ENCODE results near the gene USP31. TPM values are rescaled to one million over a fixed set of nuclear protein-coding genes. Genes with fewer than 3 reads are reported as not detected.

Gene USP31
- total and polyA plus RNA-seq, 11 donors, result 9.2 to 49.9 (median 23.8) TPM

- no peaks in the 10 kb centered on the region for H3K36me3 ChIP-seq
- DNase-seq (peak in 4 of 5 donors; percentile 33 to 77 (median 65)), ATAC-seq (peak; percentile 68 to 90 (median 80))
- H3K27me3 ChIP-seq, result no peaks in the 10 kb centered on the region
- H3K4me1 ChIP-seq, result peaks cover 10 to 59% (median 45%) of the 10 kb centered on the region in 12 donors
- peaks cover 0 to 31% (median 11%) of the 10 kb centered on the region in 12 donors for H3K9me3 ChIP-seq
- H3K27ac ChIP-seq, result peak overlapping the region; percentile 60 to 90 (median 88)
- 13 to 19% (median 17%) methylated on average over 11 of the region's 11 CpGs for whole genome bisulfite sequencing, 4 donors
- TF ChIP-seq, protein P1, sequence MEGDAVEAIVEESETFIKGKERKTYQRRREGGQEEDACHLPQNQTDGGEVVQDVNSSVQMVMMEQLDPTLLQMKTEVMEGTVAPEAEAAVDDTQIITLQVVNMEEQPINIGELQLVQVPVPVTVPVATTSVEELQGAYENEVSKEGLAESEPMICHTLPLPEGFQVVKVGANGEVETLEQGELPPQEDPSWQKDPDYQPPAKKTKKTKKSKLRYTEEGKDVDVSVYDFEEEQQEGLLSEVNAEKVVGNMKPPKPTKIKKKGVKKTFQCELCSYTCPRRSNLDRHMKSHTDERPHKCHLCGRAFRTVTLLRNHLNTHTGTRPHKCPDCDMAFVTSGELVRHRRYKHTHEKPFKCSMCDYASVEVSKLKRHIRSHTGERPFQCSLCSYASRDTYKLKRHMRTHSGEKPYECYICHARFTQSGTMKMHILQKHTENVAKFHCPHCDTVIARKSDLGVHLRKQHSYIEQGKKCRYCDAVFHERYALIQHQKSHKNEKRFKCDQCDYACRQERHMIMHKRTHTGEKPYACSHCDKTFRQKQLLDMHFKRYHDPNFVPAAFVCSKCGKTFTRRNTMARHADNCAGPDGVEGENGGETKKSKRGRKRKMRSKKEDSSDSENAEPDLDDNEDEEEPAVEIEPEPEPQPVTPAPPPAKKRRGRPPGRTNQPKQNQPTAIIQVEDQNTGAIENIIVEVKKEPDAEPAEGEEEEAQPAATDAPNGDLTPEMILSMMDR (IDR thresholded peaks at IDR 0.05), result no peak
- TF ChIP-seq POLR2A (IDR thresholded peaks at IDR 0.05), result no peak
- intact Hi-C loops (cut with DNase I), result loop anchor here in 3 of 10 donors (5.0 kb wide), 1 partner anchor 61 kb away; no protein-coding TSS in a partner anchor
- peak overlapping the region in 10 of 12 donors; percentile 16 to 47 (median 29) for H3K4me3 ChIP-seq
Observed at GRCh38 chr16:23132775-23133463, 16.3 kb downstream of the USP31 start.

- ATAC-seq (peak in 3 of 4 donors; percentile 39 to 83 (median 50)), DNase-seq (no peak)
- Histone ChIP-seq H3K4me3 (peak overlapping the region in 10 of 12 donors; percentile 16 to 47 (median 29)), H3K27me3 (no peaks in the 10 kb centered on the region), H3K27ac (peak overlapping the region; percentile 60 to 90 (median 88)), H3K4me1 (peaks cover 10 to 62% (median 45%) of the 10 kb centered on the region in 12 donors), H3K36me3 (no peaks in the 10 kb centered on the region), H3K9me3 (peaks cover 0 to 23% (median 8%) of the 10 kb centered on the region in 12 donors)
- TF ChIP-seq POLR2A (IDR thresholded peaks at IDR 0.05), result no peak
- TF ChIP-seq, protein P1 (IDR thresholded peaks at IDR 0.05), result no peak
- intact Hi-C loops (cut with DNase I), result loop anchor here in 4 of 10 donors (2.0 to 5.0 kb wide), 2 partner anchors 15 to 60 kb away; no protein-coding TSS in a partner anchor
- 14 to 29% (median 20%) methylated on average over 7 of the region's 7 CpGs for WGBS, 4 donors
Observed at GRCh38 chr16:23131931-23132621, 17.2 kb downstream of the USP31 start.

DNA sequence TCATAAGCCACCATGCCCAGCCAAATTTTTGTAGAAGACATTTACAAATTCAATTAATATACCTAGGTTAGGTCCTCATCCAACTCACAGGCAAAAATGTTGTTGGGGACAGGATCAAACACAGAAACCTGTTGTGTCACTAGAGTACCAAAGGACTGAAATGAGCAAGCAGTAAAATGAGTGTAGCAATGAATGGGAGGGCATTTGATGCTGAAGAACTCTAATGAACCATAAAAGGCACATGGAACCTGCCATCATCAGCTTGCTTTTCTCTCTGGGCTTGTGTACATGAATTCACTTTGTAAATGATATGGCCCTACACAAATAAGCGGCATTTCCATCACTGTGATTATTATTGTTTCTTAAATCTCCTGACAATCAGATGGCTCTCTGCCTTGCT lies 17.8 kb downstream of the USP31 start:
- no peaks in the 10 kb centered on the region for H3K27me3 ChIP-seq
- DNase-seq, result no peak
- peak overlapping the region; percentile 60 to 90 (median 88) for H3K27ac ChIP-seq
- H3K4me3 ChIP-seq, result peak overlapping the region in 2 of 12 donors; percentile 40 to 47
- intact Hi-C loops (cut with DNase I), result loop anchor here in 4 of 10 donors (2.0 to 5.0 kb wide), 2 partner anchors 15 to 59 kb away; no protein-coding TSS in a partner anchor
- peaks cover 10 to 62% (median 45%) of the 10 kb centered on the region in 12 donors for H3K4me1 ChIP-seq
- peaks cover 0 to 16% (median 2%) of the 10 kb centered on the region in 12 donors for H3K9me3 ChIP-seq
- WGBS, 4 donors, result 37 to 69% (median 50%) methylated on average over 1 of the region's 1 CpG
- no peak for ATAC-seq
- TF ChIP-seq, protein P1 (IDR thresholded peaks at IDR 0.05), result no peak
- TF ChIP-seq POLR2A (IDR thresholded peaks at IDR 0.05), result no peak
- no peaks in the 10 kb centered on the region for H3K36me3 ChIP-seq

- Histone ChIP-seq H3K27ac (peak overlapping the region; percentile 60 to 90 (median 88)), H3K27me3 (no peaks in the 10 kb centered on the region), H3K4me3 (no peak overlapping the region), H3K9me3 (peaks cover 0 to 12% (median 0%) of the 10 kb centered on the region in 12 donors), H3K36me3 (no peaks in the 10 kb centered on the region), H3K4me1 (peaks cover 10 to 62% (median 45%) of the 10 kb centered on the region in 12 donors)
- intact Hi-C loops (cut with DNase I), result loop anchor here in 4 of 10 donors (2.0 to 5.0 kb wide), 2 partner anchors 16 to 59 kb away; no protein-coding TSS in a partner anchor
- DNase-seq, result no peak
- TF ChIP-seq, protein P1 (IDR thresholded peaks at IDR 0.05), result no peak
- TF ChIP-seq POLR2A (IDR thresholded peaks at IDR 0.05), result no peak
- peak; percentile 25 to 44 (median 32) for ATAC-seq
- WGBS, 4 donors, result 40 to 55% (median 49%) methylated on average over 3 of the region's 3 CpGs
Observed at GRCh38 chr16:23131036-23131435, 18.2 kb downstream of the USP31 start.
